H1 (cell line): ENCODE data around the gene KCTD19. TPM values are rescaled to one million over a fixed set of nuclear protein-coding genes. Genes with fewer than 3 reads are reported as not detected.

Experiments
- CTCF ChIA-PET: fragments of 300-600 bp; sonication (Branson Sonifier 250); formaldehyde crosslinking; loops from one replicate; lab custom pipeline; 2021; ENCODE audit not compliant: partially characterized antibody; lab: Charles Lee
- POLR2A ChIA-PET: fragments of 300-600 bp; sonication (Branson Sonifier 250); formaldehyde crosslinking; loops from one replicate; lab custom pipeline; 2021; ENCODE audit warnings: inconsistent platforms; ENCODE audit not compliant: partially characterized antibody; lab: Charles Lee
- DNase-seq, 2 experiments: peaks; one replicate each; pipeline versions ENCODE4 v3.0.0 to v3.0.0-alpha.2; 2010 to 2022; ENCODE audit warnings: low spot score in 2 of 2, low read depth in 1 of 2, mixed read lengths in 1 of 2
- FAIRE-seq: peaks from 2 replicates; lab custom pipeline; 2011; peaks lifted over from hg19 to GRCh38; lab: Jason Lieb, UNC
- H2AFZ ChIP-seq: 2 replicates; pipeline ENCODE4 v1.8.1; 2012; ENCODE audit warnings: low read length, inconsistent platforms
- H2AK5ac ChIP-seq: 2 replicates; pipeline ENCODE4 v1.6.1; 2013; ENCODE audit warnings: low read depth, low read length
- H2BK120ac ChIP-seq: replicated peaks from 2 replicates; pipeline ENCODE3; 2013; ENCODE audit warnings: low read depth, low read length, inconsistent platforms
- H2BK12ac ChIP-seq: 2 replicates; pipeline ENCODE4 v1.6.1; 2013; ENCODE audit warnings: low read depth, low read length
- H2BK15ac ChIP-seq: 2 replicates; pipeline ENCODE4 v1.6.1; 2013; ENCODE audit warnings: low read length
- H2BK20ac ChIP-seq: 2 replicates; pipeline ENCODE4 v1.6.1; 2013; ENCODE audit warnings: low read length
- H2BK5ac ChIP-seq: 2 replicates; pipeline ENCODE4 v1.6.1; 2013; ENCODE audit warnings: low read depth, low read length
- H3K14ac ChIP-seq: 2 replicates; pipeline ENCODE4 v1.6.1; 2013; ENCODE audit warnings: inconsistent platforms; ENCODE audit not compliant: insufficient read length
- H3K18ac ChIP-seq: 2 replicates; pipeline ENCODE4 v1.6.1; 2013; ENCODE audit warnings: low read length; ENCODE audit errors: extremely low read depth
- H3K23ac ChIP-seq: 2 replicates; pipeline ENCODE4 v1.6.1; 2013; ENCODE audit warnings: inconsistent platforms; ENCODE audit not compliant: insufficient read length
- H3K23me2 ChIP-seq: 2 replicates; pipeline ENCODE4 v1.6.1; 2013; ENCODE audit warnings: low read depth, low read length
- H3K27ac ChIP-seq: 2 replicates; pipeline ENCODE4 v1.6.1; 2011; ENCODE audit warnings: low read depth, low read length, inconsistent platforms
- H3K27me3 ChIP-seq, 4 experiments: replicated peaks in 1 of 4; 1 replicate in 1 of 4; 2 replicates in 3 of 4; pipeline versions ENCODE4 v1.6.1 to v1.8.1; 2011 to 2013; ENCODE audit warnings: low read length in 3 of 4, mild to moderate bottlenecking in 3 of 4, inconsistent platforms in 2 of 4, mixed read lengths in 2 of 4, moderate library complexity in 1 of 4; ENCODE audit not compliant: control insufficient read depth in 3 of 4, insufficient read depth in 3 of 4; ENCODE audit errors: extremely low read depth in 1 of 4
- H3K36me3 ChIP-seq, 4 experiments: 2 replicates each; pipeline versions ENCODE4 v1.6.1 to v1.8.1; 2011 to 2013; ENCODE audit warnings: mild to moderate bottlenecking in 4 of 4, low read length in 3 of 4, moderate library complexity in 2 of 4, control low read depth in 1 of 4, inconsistent platforms in 1 of 4; ENCODE audit not compliant: insufficient read depth in 4 of 4, control insufficient read depth in 2 of 4
- H3K4ac ChIP-seq: replicated peaks from 2 replicates; pipeline ENCODE3; 2013; ENCODE audit warnings: low read length, low read depth, mixed read lengths, inconsistent platforms; ENCODE audit not compliant: insufficient read length
- H3K4me1 ChIP-seq, 4 experiments: replicated peaks in 1 of 4; 1 replicate in 1 of 4; 2 replicates in 3 of 4; pipeline versions ENCODE4 v1.6.1 to v1.8.1; 2011 to 2013; ENCODE audit warnings: low read length in 3 of 4, inconsistent platforms in 2 of 4, mixed read lengths in 1 of 4; ENCODE audit not compliant: insufficient read depth in 4 of 4, control insufficient read depth in 3 of 4
- H3K4me2 ChIP-seq, 2 experiments: 2 replicates each; pipeline versions ENCODE4 v1.6.1 to v1.8.1; 2011 to 2013; ENCODE audit warnings: low read depth in 2 of 2, low read length in 2 of 2, control low read depth in 1 of 2, inconsistent platforms in 1 of 2, mild to moderate bottlenecking in 1 of 2; ENCODE audit not compliant: insufficient read depth in 1 of 2
- H3K4me3 ChIP-seq, 4 experiments: fragments of 200-600, 300-600 bp in 1 of 4; sonication (generic), shearing (Covaris generic), sonication (Bioruptor Twin) in 1 of 4; 2 replicates each; pipeline versions ENCODE4 v1.5.1 to v1.8.1; 2011 to 2016; ENCODE audit warnings: low read length in 4 of 4, low read depth in 3 of 4, control low read depth in 2 of 4, inconsistent platforms in 2 of 4, mild to moderate bottlenecking in 2 of 4, mixed read lengths in 1 of 4, moderate library complexity in 1 of 4; ENCODE audit not compliant: insufficient read depth in 2 of 4; ENCODE audit errors: extremely low read depth in 1 of 4
- H3K56ac ChIP-seq: replicated peaks from 2 replicates; pipeline ENCODE3; 2013; ENCODE audit warnings: low read depth, mild to moderate bottlenecking, mixed read lengths, low read length, inconsistent platforms; ENCODE audit not compliant: insufficient read length
- H3K79me1 ChIP-seq: 2 replicates; pipeline ENCODE4 v1.6.1; 2013; ENCODE audit warnings: low read depth, low read length, control low read depth
- H3K79me2 ChIP-seq, 2 experiments: 2 replicates each; pipeline versions ENCODE4 v1.6.1 to v1.8.1; 2012 to 2013; ENCODE audit warnings: low read length in 2 of 2, mild to moderate bottlenecking in 2 of 2, inconsistent platforms in 1 of 2; ENCODE audit not compliant: insufficient read depth in 2 of 2, control insufficient read depth in 1 of 2
- H3K9ac ChIP-seq, 4 experiments: replicated peaks in 1 of 4; 1 replicate in 1 of 4; 2 replicates in 3 of 4; pipeline versions ENCODE4 v1.6.1 to v1.8.1; 2011 to 2013; ENCODE audit warnings: low read depth in 3 of 4, low read length in 3 of 4, control low read depth in 2 of 4, mild to moderate bottlenecking in 2 of 4, moderate library complexity in 2 of 4, inconsistent platforms in 1 of 4; ENCODE audit errors: extremely low read depth in 1 of 4
- H3K9me3 ChIP-seq, 2 experiments: 2 replicates each; pipeline versions ENCODE4 v1.6.1 to v1.8.1; 2012 to 2013; ENCODE audit warnings: mild to moderate bottlenecking in 2 of 2, moderate library complexity in 2 of 2, control low read depth in 1 of 2, inconsistent platforms in 1 of 2, low read depth in 1 of 2, low read length in 1 of 2, mixed read lengths in 1 of 2; ENCODE audit not compliant: insufficient read depth in 2 of 2
- H4K20me1 ChIP-seq, 2 experiments: replicated peaks in 1 of 2; 2 replicates each; pipeline versions ENCODE3 to v1.8.1; 2011 to 2013; ENCODE audit warnings: inconsistent platforms in 2 of 2, low read length in 2 of 2, mild to moderate bottlenecking in 1 of 2; ENCODE audit not compliant: insufficient read depth in 2 of 2, control insufficient read depth in 1 of 2
- H4K5ac ChIP-seq: 2 replicates; pipeline ENCODE4 v1.6.1; 2013; ENCODE audit warnings: low read length, low read depth, mixed read lengths, inconsistent platforms; ENCODE audit not compliant: insufficient read length
- H4K8ac ChIP-seq: 2 replicates; pipeline ENCODE4 v1.8.0; 2013; ENCODE audit warnings: mild to moderate bottlenecking, moderate library complexity, low read length, inconsistent platforms; ENCODE audit not compliant: insufficient read depth; ENCODE audit errors: extremely low read depth
- H4K91ac ChIP-seq: replicated peaks from 2 replicates; pipeline ENCODE3; 2013; ENCODE audit warnings: low read length, mixed read lengths, inconsistent platforms; ENCODE audit not compliant: insufficient read length
- ATF3 ChIP-seq: IDR thresholded peaks from 2 replicates; pipeline ENCODE4 v1.6.1; 2011; ENCODE audit warnings: low read depth, mild to moderate bottlenecking, low read length; ENCODE audit not compliant: insufficient read depth
- E2F6 ChIP-seq: IDR thresholded peaks from 2 replicates; pipeline ENCODE4 v1.6.1; 2012; ENCODE audit warnings: inconsistent platforms
- EP300 ChIP-seq, 2 experiments: IDR thresholded peaks; 1 replicate in 1 of 2; 2 replicates in 1 of 2; pipeline ENCODE4 v1.6.1; 2011 to 2012; ENCODE audit warnings: low read depth in 2 of 2, low read length in 2 of 2, mild to moderate bottlenecking in 2 of 2, borderline replicate concordance in 1 of 2, inconsistent platforms in 1 of 2, moderate library complexity in 1 of 2
- HDAC6 ChIP-seq: IDR thresholded peaks from one replicate; pipeline ENCODE4 v1.7.1; 2012; ENCODE audit warnings: low read depth, mild to moderate bottlenecking, inconsistent platforms, low read length, moderate library complexity
- JUN ChIP-seq: IDR thresholded peaks from 2 replicates; pipeline ENCODE4 v1.6.1; 2011; ENCODE audit warnings: low read depth, mild to moderate bottlenecking, improper control_type of control experiment, low read length
- KDM5A ChIP-seq: fragments of 200-600 bp; IDR thresholded peaks from 2 replicates; pipeline ENCODE4 v1.7.1; 2012; ENCODE audit warnings: mild to moderate bottlenecking, low read length, inconsistent platforms, mixed read lengths
- SAP30 ChIP-seq: fragments of 300-600 bp; sonication (generic); IDR thresholded peaks from 2 replicates; pipeline ENCODE4 v1.7.1; 2012; ENCODE audit warnings: low read length, moderate library complexity, mild to moderate bottlenecking, inconsistent platforms; ENCODE audit not compliant: insufficient read depth, insufficient replicate concordance
- SIN3A ChIP-seq, 2 experiments: IDR thresholded peaks in 1 of 2; conservative IDR thresholded peaks in 1 of 2; 2 replicates each; pipeline ENCODE4 v1.6.1; 2011 to 2012; ENCODE audit warnings: low read length in 2 of 2, improper control_type of control experiment in 1 of 2, low read depth in 1 of 2, mild to moderate bottlenecking in 1 of 2
- ZNF274 ChIP-seq: IDR thresholded peaks from 2 replicates; pipeline ENCODE4 v1.7.0; 2012; ENCODE audit warnings: low read length, borderline replicate concordance; ENCODE audit errors: extremely low read depth
- WGBS, 2 experiments: shearing (Covaris generic) in 1 of 2; methylation state at CpG; one replicate each; pipeline versions ENCODE4 v1.1.6 to v1.1.7; 2013 to 2015; ENCODE audit warnings: low lambda C conversion rate in 2 of 2, mixed read lengths in 2 of 2, inconsistent platforms in 1 of 2, low coverage in 1 of 2, missing lambda C conversion rate in 1 of 2; ENCODE audit not compliant: insufficient replicate concordance in 2 of 2, insufficient coverage in 1 of 2, insufficient read length in 1 of 2; ENCODE audit errors: extremely low coverage in 1 of 2, missing lambda C conversion rate in 1 of 2; 5-methylcytosine and 5-hydroxymethylcytosine counted together
- polyA plus RNA-seq, 7 experiments: library from polyadenylated mRNA; depleted of rRNA in 3 of 7; stranded (reverse) in 5 of 7; unstranded in 2 of 7; fragments of >200 nt in 5 of 7; fragments of 200-250 nt in 2 of 7; gene quantifications; 1 replicate in 5 of 7; 2 replicates in 1 of 7; 4 replicates in 1 of 7; pipeline versions ENCODE4 v1.2.1 to v1.2.3, GENCODE V29; 2011 to 2013; ENCODE audit warnings: missing spikeins in 2 of 7, mixed read lengths in 2 of 7
- total RNA-seq: library from RNA; stranded (reverse); fragmentation: NEBNext Ultra II Directional; extraction: Animal tissue kit (Norgen Biotek cat#: 25700); gene quantifications from 2 replicates; pipeline ENCODE4 v1.2.1, GENCODE V29; 2021

KCTD19 gene
- total and polyA plus RNA-seq, 2 of the 8 experiments (the other 6 are each of a cell fraction or from before 2014, with no cell fraction given), result 0.06 to 0.24 TPM

GRCh38 chr16:67269766-67270165, 56.8 kb downstream of the KCTD19 start:
- H3K36me3 ChIP-seq, result no peaks in the 10 kb centered on the region; a peak in 1 of 8 replicates
- H3K23me2 ChIP-seq, result no peaks in the 10 kb centered on the region
- H3K56ac ChIP-seq, result no peak overlapping the region
- H3K27ac ChIP-seq, result no peak overlapping the region
- H3K4me2 ChIP-seq, result no peak overlapping the region
- no peak overlapping the region for H2AFZ ChIP-seq
- no peak overlapping the region for H4K8ac ChIP-seq
- H4K91ac ChIP-seq, result no peak overlapping the region
- H3K18ac ChIP-seq, result no peak overlapping the region
- FAIRE-seq (no peak), DNase-seq (no peak)
- H3K79me2 ChIP-seq, result no peaks in the 10 kb centered on the region
- no peak overlapping the region for H2BK12ac ChIP-seq
- no peak overlapping the region for H3K4me3 ChIP-seq
- no peak overlapping the region for H2BK5ac ChIP-seq
- no peak overlapping the region for H2AK5ac ChIP-seq
- H3K9me3 ChIP-seq, result no peaks in the 10 kb centered on the region
- H3K9ac ChIP-seq, result no peak overlapping the region
- no peaks in the 10 kb centered on the region; a peak in 1 of 7 replicates for H3K27me3 ChIP-seq
- POLR2A ChIA-PET, result interaction anchor here (1.1 to 2.4 kb wide), 3 partner anchors 12 to 175 kb away, joined by 3 to 8 read pairs (median 3); no protein-coding TSS in a partner anchor
- no peak overlapping the region for H3K4ac ChIP-seq
- no peak overlapping the region for H2BK20ac ChIP-seq
- peaks cover 2 to 4% of the 10 kb centered on the region in 2 experiments for H4K20me1 ChIP-seq
- CTCF ChIA-PET, result interaction anchor here (0.8 to 14.4 kb wide), 10 partner anchors 9 to 317 kb away, joined by 3 to 217 read pairs (median 5); partner anchors contain the start of genes ELMO3, TMEM208 and TPPP3
- no peak overlapping the region for H4K5ac ChIP-seq
- 79% methylated on average over 5 of the region's 5 CpGs; no CpG with 5 or more reads in 1 of the 2 experiments for WGBS, 2 experiments
- H3K14ac ChIP-seq, result no peak overlapping the region
- no peak overlapping the region for H2BK15ac ChIP-seq
- no peaks in the 10 kb centered on the region for H3K79me1 ChIP-seq
- no peak overlapping the region for H2BK120ac ChIP-seq
- no peaks in the 10 kb centered on the region; a peak in 1 of 7 replicates for H3K4me1 ChIP-seq
- H3K23ac ChIP-seq, result no peak overlapping the region
- TF ChIP-seq ATF3 (no peak), HDAC6 (no peak), EP300 (IDR thresholded peaks at IDR 0.05; ENCODE audit: borderline replicate concordance in 1 of 2, low read depth in 2 of 2, low read length in 2 of 2) (no peak), KDM5A (no peak), E2F6 (no peak), JUN (no peak), SIN3A (conservative IDR thresholded peaks at IDR 0.05 in 1 of 2, IDR thresholded peaks at IDR 0.05 in 1 of 2; ENCODE audit: low read depth in 1 of 2, low read length in 2 of 2) (no peak), ZNF274 (no peak), SAP30 (no peak)
